HG03280 (cell line): ENCODE data around the gene DDX10.
"Not testable (repeated sequence)": the region's sequence is repeated elsewhere in the genome, so short reads cannot be mapped to it uniquely, and the experiment has no call there.

Experiments used
- ATAC-seq: cut with Tn5 transposase; IDR thresholded peaks from one replicate; pipeline ENCODE4 v1.9.1; 2021; ENCODE audit warnings: mild to moderate bottlenecking, moderate library complexity; ENCODE audit not compliant: unreplicated experiment

Gene DDX10

GRCh38 chr11:108654100-108654499 lies 10.8 kb upstream of the DDX10 start:
- ATAC-seq: not testable (repeated sequence)

GRCh38 chr11:108654994-108655631 lies 9.8 kb upstream of the DDX10 start:
- ATAC-seq: no peak

DNA sequence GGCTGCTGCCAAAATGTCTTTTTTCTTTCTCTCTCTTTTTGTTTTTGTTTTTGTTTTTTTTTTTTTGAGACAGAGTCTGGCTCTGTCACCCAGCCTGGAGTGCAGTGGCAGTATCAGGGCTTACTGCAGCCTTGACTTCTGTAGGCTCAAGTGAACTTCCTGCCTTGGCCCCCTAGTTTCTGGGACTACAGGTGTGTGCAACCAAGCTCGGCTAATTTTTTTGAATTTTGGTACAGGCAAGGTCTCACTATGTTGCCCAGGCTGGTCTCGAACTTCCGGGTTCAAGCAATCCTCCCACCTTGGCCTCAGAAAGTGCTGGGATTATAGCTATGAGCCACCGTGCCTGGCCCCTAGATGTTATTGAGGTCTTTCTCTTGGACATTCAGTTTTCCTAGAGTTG lies 2.2 kb upstream of the DDX10 start:
- ATAC-seq: no peak

- ATAC-seq: peak; percentile 36
These were observed 1.6 kb upstream of the DDX10 start for GRCh38 chr11:108663154-108663877.

- no peak for ATAC-seq
These were observed 1.5 kb downstream of the DDX10 start for GRCh38 chr11:108666373-108666772.

- no peak for ATAC-seq
These were observed 4.4 kb downstream of the DDX10 start for GRCh38 chr11:108669286-108669685.

DNA sequence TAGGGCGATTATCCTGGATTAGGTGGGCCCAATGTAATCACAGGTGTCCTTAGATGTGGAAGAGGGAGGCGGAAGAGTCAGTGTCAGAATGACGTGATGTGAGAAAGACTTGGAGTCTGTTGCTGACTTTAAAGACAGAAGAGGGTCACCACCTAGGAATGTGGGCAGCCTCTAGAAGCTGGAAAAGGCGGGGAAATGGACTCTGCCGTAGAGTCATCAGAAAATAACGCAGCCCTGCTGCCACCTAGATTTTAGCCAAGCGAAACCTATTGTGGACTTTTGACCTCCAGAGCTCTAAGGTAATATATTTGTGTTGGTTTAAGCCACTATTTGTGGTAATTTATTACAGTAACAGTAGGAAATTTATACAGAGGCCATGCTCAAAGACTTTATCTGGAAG lies 4.8 kb downstream of the DDX10 start:
- ATAC-seq: no peak

DNA sequence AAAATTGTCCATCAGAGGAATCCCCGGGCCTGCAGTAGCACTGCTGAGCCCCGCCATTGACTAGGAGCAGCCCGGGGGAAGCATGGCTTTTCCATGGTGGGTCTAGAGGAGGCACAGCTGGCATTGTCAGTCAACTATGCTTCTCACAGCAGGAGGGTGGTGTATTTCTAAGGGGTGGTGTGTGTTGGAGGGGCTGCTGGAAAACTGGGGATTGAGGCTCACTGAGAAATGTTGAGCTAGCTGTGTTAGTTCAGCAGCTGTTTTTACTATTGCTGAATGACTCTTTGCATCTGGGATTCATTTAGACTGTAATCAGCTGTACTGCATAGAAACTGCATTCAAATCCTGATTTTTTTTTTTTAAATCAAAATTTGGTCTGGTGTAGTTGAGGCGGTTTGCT lies 5.6 kb downstream of the DDX10 start:
- ATAC-seq: no peak

DNA sequence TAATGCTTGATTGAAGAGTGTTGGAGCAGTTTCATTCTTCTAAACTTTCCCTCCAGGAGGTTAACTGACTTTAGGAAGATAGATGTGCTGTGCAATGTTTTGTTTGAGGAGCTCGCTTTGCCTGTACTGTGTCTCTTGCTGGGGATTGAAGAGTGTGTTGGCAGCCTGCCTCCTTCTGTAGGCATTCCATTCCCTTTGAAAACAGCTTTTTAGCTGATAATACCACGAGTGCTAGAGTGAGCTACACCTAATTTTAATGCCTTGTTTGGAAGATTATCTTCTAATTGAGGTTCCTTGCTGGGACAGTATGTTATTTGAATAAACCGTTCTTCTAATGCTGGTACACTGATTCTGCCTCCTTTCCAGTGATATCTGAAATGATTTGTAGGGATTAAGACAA lies 7.2 kb downstream of the DDX10 start:
- no peak for ATAC-seq

DNA sequence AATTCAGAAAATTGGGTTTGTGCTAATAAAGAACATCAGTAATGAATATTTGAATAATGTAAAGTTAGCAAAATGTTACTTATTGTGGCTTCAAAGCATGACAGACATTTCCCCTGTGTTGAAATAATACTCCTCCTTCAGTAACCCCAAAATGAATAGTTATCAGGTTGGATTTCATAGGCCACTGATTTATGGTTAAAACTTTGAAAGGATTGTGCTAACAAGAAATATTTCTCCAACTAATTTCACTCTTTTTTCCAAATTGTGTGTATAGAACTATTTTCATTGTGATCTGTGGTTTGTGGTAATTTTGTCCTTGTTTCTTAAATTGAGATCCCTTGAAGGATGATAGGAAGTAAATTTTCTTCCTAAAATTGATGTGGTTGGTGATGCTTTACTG lies 7.9 kb downstream of the DDX10 start:
- ATAC-seq: no peak

DNA sequence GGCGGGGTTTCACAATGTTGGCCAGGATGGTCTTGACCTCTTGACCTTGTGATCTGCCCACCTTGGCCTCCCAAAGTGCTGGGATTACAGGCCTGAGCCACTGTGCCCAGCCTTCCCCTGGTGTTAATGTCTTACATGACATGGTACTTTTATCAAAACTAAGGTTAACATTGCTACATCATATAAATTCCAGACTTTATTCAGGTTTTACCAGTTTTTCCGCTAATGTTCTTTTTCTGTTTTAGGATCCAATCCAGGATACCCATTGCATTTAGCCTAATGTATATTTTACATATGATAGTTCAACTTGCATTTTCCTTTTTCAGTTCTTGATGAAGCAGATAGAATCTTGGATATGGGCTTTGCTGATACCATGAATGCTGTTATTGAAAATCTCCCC lies 14.2 kb downstream of the DDX10 start:
- ATAC-seq: no peak

DNA sequence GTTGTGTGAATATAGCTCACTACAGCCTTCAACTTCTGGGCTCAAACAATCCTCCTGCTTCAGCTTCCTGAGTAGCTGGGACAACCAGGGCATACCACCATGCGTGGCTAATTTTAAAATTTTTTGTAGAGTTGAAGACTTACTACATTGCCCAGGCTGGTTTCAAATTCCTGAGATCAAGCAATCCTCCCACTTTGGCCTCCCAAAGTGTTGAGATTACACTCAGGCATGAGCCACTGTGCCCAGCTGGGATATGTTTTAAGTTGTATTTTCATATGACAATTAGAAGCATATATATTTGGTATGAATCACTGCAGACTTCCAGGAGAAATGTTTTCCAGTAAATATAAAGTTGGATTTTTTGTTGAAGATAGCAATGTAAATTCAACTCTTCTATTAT lies 15.4 kb downstream of the DDX10 start:
- ATAC-seq: no peak

DNA sequence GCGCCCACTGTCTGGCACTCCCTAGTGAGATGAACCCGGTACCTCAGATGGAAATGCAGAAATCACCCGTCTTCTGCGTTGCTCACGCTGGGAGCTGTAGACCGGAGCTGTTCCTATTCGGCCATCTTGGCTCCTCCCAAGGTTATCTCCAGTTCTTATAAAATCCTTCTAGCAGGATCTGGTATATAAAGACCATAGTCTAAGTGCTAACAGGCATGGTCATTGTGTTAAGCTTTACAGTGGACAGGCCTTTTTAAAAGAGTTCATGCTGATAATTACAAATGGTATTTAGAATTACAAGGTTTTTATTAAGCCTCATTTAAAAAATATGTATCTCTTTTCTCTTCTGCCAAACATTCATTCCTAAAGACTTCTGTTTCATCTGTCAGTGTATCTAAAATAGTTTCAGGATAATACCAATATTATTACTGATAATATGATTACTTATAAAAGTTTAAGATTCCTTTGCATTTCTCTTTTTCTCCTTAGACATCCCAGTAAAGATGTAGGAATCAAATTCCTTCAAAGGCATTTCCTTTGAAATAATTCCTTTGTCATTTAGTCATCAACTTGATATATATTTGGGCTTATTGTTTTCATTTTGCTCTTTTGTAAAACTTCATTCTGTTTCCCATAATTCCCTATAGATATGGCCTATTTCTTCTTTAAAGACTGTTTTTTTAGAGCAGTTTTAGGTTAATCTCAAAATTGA lies 20.7 kb downstream of the DDX10 start:
- ATAC-seq: no peak

GRCh38 chr11:108693852-108694251 lies 29.0 kb downstream of the DDX10 start:
- no peak for ATAC-seq

- ATAC-seq: no peak
These were observed 30.0 kb downstream of the DDX10 start for GRCh38 chr11:108694846-108695245.

- peak; percentile 79 for ATAC-seq
These were observed 33.1 kb downstream of the DDX10 start for GRCh38 chr11:108697872-108698473.

- peak; percentile 53 for ATAC-seq
These were observed 34.2 kb downstream of the DDX10 start for GRCh38 chr11:108698844-108699642.

DNA sequence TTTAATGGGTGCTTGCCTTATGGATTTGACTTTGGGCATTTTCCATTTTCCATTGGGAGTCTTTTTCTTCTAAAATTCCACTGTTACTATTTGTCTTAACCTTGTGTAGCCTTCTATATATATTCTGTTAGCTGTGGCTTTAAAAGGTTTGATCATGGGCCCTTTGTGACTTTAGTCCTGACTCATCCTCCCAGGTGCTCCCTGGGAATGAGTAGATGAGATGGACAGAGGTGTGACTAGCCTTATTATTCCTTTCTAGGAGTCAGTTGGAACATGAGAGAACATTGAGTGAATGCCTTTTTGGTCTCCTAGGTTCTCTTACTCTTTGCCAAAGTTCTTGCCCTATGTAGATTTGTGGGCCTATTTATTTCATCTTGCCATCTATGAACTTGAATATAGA lies 39.0 kb downstream of the DDX10 start:
- ATAC-seq: no peak

DNA sequence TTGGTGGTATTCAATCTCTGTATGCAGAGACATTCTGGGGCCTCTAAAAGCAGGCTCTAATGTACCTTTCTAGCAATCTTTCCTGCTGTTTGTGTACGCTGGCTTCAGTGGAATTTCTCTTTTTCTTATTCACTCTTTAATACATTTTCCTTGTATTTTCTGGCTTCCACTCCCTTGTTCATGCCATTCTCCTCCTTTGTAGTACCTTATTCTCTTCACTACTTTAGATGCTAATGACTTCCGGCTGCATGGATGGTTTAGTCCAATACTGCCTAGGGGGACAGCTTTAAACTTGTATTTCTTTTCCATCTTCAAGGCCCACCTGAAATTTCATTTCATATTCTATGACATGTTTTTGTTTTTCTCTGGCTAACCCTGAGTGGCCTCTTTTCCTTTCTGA lies 40.2 kb downstream of the DDX10 start:
- no peak for ATAC-seq

DNA sequence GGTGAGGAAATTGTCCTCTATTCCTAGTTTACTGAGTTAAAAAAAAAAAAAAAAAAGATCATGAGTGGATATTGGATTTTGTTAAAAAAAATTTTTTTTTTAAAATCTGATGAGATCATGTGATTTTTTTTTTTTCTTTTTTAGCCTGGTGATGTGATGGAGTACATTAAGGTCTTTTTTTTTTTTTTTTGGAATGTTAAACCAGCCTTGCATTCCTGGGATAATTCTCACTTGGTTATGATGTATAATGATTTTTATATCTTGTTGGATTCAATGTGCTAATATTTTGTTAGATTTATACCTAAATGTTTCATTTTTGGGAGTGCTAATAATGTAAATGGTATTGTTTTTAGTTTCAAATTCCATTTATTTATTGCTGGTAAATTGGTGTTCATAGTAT lies 43.3 kb downstream of the DDX10 start:
- no peak for ATAC-seq

GRCh38 chr11:108709741-108710140 lies 44.9 kb downstream of the DDX10 start:
- no peak for ATAC-seq
